Activated CD4-positive, alpha-beta T cell treated with anti-CD3 and anti-CD28 coated beads, Interleukin-2, amount 50 U/mL, for 24 hours (primary cell): ENCODE measurements around the gene PCDHAC1.
"Not testable (repeated sequence)": the region's sequence is repeated elsewhere in the genome, so short reads cannot be mapped to it uniquely, and the experiment has no call there.

Experiments
- DNase-seq, 2 donors: peaks; one replicate each; pipeline ENCODE4 v3.0.0-alpha.2; 2020; ENCODE audit warnings: low read depth in 1 of 2, low spot score in 1 of 2

Gene PCDHAC1

DNA sequence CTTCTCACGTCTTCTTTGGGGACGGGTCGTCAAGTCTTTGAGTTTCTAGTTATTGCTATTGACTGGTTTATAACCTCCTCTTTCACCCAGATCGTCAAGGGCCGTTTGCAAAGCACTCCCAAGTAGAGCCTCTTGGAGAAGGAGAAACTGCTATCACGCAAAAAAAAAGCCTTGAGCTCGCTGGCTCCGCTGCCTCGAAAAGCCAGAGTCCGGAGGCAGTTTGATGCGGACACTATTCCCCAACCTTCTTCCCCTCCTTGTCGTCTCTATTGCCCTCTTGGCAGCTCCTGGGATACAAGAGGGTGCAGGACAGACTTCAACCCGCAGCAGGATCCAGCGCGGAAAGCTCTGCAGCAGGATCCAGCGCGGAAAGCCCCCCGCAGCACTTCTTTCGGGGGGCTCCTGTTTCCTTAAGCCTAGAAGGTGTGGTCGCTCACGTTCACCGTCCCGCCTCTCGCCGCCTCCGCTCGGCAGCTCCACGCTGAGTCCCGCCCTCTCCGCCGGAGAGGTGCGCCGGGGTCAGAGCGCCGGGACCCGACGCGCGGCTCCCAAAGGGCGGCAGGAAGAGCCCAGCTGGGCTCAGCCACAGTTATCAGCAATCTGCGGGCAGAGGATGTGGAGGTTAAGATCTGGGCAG is at the start of gene PCDHAC1:
PCDHAC1 (plus strand) TSS at position 494 of the 637 bp plus-strand sequence. CDS start 594 bp downstream, outside the sequence.
- DNase-seq, result no peak

DNA sequence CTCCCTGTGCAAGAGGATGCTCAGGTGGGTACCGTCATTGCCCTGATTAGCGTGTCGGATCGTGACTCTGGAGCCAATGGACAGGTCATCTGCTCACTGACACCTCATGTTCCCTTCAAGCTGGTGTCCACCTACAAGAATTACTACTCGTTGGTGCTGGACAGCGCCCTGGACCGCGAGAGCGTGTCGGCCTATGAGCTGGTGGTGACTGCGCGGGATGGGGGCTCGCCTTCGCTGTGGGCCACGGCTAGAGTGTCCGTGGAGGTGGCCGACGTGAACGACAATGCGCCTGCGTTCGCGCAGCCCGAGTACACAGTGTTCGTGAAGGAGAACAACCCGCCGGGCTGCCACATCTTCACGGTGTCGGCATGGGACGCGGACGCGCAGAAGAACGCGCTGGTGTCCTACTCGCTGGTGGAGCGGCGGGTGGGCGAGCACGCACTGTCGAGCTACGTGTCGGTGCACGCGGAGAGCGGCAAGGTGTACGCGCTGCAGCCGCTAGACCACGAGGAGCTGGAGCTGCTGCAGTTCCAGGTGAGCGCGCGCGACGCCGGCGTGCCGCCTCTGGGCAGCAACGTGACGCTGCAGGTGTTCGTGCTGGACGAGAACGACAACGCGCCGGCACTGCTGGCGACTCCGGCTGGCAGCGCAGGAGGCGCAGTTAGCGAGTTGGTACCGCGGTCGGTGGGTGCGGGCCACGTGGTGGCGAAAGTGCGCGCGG is 49.4 kb upstream of the PCDHAC1 start:
- not testable (repeated sequence) for DNase-seq

- no peak for DNase-seq
Measured at GRCh38 chr5:140877262-140877581, 48.9 kb upstream of the PCDHAC1 start.

DNA sequence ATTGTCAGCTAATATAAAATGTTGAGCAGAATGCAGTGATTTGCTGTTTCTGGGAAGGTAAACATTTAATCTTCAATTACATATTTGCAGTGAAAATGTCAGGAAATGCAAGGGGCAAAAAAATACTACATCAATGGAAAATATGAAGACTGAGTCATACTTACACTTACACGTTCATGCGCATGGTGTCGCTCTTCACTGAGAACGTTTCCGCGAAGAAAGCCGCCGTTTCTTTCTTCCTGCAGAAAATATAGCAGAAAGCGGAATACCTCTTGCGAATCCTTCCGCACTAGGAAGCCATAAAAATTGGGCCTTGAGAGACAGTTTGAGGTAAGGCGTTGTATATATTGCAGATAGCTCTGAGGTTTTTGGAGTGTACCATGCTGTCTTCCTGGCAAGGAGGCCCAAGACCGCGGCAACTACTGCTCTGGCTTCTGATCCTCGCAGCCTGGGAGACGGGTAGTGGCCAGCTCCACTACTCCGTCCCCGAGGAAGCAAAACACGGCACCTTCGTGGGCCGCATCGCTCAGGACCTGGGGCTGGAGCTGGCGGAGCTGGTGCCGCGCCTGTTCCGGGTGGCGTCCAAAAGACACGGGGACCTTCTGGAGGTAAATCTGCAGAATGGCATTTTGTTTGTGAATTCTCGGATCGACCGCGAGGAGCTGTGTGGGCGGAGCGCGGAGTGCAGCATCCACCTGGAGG is 44.1 kb upstream of the PCDHAC1 start, which contains the start of gene PCDHA13:
PCDHA13 (plus strand) TSS at position 236 of the 702 bp plus-strand sequence; CDS start at position 381, 145 bp downstream.
- DNase-seq, result no peak

- DNase-seq, result no peak
Measured at GRCh38 chr5:140882591-140882899, 43.6 kb upstream of the PCDHAC1 start.

DNA sequence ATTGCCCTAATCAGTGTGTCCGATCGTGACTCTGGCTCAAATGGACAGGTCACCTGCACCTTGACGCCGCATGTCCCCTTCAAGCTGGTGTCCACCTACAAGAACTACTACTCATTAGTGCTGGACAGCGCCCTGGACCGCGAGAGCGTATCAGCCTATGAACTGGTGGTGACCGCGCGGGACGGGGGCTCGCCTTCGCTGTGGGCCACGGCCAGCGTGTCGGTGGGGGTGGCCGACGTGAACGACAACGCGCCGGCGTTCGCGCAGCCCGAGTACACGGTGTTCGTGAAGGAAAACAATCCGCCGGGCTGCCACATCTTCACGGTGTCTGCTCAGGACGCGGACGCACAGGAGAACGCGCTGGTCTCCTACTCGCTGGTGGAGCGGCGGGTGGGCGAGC is 42.7 kb upstream of the PCDHAC1 start:
- no peak for DNase-seq

DNA sequence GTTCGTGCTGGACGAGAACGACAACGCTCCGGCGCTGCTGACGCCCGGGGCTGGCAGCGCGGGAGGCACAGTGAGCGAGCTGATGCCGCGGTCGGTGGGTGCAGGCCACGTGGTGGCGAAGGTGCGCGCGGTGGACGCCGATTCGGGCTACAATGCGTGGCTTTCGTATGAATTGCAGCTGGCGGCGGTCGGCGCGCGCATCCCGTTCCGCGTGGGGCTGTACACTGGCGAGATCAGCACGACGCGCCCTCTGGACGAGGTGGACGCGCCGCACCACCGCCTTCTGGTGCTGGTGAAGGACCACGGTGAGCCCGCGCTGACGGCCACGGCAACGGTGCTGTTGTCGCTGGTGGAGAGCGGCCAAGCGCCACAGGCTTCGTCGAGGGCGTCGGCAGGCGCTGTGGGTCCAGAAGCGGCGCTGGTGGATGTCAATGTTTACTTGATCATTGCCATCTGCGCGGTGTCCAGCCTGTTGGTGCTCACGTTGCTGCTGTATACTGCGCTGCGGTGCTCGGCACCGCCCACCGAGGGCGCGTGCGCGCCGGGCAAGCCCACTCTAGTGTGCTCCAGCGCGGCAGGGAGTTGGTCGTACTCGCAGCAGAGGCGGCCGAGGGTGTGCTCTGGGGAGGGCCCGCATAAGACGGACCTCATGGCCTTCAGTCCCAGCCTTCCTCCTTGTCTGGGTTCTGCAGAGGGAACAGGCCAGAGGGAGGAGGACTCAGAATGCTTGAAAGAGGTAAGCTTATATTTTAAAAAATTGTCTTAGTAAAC is 42.0 kb upstream of the PCDHAC1 start:
- no peak for DNase-seq

- DNase-seq, result no peak
Measured at GRCh38 chr5:140916325-140916724, 9.8 kb upstream of the PCDHAC1 start.

DNA sequence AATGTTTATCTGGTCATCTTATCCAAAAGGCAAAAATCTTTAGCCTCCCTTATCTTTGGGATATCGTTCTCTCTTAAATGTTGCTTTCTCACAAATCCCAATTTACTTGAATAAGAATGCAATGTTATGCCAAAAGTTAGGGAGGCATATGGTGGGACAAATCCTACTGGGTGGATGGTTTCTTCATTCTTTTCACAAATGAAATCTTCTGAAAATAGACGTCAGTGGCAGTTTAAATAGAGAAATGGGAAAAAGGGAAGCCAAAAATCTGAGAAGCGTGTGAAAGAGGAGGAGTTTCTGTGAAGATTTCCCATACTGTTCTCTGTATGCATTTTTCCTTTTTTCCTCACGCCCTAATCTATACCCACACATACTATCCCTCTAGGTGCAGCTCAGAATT is 2.5 kb upstream of the PCDHAC1 start:
- DNase-seq, result no peak

DNA sequence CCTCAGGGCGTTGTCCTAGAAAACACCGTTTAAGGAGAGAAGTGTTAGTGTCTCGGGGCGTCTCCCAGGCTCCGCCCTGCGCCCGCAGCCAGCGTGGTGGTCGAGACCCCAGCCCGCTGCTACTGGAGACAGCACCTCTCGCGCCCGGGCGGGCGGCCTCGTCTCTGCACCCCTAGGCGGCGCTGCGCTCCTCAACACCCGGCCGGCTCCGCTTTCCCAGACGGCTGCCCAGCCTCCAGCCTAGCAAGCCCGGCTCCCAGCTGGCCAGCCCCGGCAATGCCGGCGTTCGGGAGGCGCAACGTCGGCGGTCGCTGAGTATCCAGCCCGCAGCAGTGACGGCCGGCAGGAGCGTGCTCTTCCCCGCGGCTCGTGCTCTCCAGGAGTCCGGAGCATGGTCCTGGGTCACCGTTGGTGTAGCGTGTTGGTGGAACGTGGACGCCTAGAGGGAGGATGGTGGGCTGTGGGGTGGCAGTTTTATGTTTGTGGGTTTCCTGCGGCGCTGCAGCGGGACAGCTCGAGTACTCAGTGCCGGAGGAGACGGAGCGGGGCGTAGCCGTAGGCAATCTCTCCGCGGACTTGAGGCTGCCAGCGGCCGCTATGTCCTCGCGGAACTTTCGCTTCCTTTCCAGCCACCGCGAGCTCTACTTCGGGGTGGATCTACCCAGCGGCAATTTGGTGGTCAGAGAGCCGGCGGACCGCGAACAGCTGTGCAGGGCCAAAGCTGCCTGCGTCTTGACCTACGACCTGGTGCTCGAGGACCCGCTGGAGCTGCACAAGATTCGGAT is 536 bp downstream of the PCDHAC1 start:
- DNase-seq, result no peak

- DNase-seq, result no peak
Measured at GRCh38 chr5:140927228-140927573, 1.1 kb downstream of the PCDHAC1 start.

- DNase-seq, result no peak
Measured at GRCh38 chr5:140934964-140935606, 9.0 kb downstream of the PCDHAC1 start.

- no peak for DNase-seq
Measured at GRCh38 chr5:140946578-140946977, 20.5 kb downstream of the PCDHAC1 start.

- no peak for DNase-seq
Measured at GRCh38 chr5:140951636-140952035, 25.5 kb downstream of the PCDHAC1 start.

- no peak for DNase-seq
Measured at GRCh38 chr5:140953234-140953633, 27.1 kb downstream of the PCDHAC1 start.

DNA sequence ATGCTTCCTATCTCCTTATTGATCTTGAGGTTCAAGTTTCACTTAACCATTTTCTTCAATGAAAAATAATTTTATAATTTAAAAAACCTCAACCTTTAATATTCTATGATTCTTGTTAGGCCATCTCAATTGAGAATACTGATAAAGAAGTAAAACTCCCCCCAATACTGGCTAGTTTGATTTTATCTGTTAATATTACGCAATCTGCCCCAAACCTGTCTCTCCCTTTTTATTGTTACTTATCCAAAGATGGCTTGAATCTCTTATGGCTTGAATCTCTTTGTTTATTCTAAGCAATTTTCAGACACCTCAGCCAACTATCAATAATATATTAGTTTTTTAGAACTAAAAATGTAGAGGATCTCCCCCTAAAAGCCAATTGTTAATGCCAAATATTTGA is 36.1 kb downstream of the PCDHAC1 start:
- DNase-seq, result no peak

- no peak for DNase-seq
Measured at GRCh38 chr5:140964356-140964755, 38.3 kb downstream of the PCDHAC1 start.

- no peak for DNase-seq
Measured at GRCh38 chr5:140965905-140966292, 39.8 kb downstream of the PCDHAC1 start.

DNA sequence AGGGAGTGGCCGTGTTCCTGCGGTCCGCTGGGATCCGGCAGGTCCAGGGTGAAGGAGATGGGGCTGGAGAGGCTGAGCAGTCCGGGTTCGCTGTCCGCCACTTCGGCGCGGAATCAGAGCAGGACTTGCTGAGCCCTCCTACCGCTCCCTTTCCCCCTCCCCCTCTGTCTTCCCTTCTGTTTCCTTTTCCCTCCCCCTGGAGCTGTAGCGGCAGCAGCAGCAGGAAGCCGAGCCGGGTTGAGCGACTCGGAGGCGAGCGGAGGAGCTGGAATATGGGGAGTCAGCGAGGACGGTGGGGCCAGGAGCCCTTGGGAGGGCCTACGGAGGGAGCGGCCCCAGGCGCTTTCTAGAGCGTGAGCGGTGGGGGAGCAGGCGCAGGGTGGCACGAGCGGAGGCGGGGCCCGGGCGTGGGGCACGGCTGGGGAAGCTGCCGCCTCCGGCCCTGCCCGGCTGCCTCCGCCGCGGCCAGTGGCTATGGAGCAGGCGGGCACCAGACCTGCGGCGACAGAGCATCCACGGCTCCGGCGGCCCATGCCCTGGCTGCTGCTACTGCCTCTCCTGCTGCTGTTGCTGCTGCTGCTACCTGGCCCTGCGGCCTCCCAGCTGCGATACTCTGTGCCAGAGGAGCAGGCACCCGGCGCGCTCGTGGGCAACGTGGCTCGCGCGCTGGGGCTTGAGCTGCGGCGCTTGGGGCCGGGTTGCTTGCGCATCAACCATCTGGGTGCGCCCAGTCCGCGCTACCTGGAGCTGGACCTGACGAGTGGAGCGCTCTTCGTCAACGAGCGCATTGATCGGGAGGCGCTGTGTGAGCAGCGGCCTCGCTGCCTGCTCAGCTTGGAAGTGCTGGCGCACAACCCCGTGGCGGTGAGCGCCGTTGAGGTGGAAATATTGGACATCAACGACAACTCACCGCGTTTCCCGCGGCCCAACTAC is 40.5 kb downstream of the PCDHAC1 start, which contains the start of gene PCDHAC2:
PCDHAC2 (plus strand) TSS at position 184 of the 933 bp plus-strand sequence; CDS start at position 475, 291 bp downstream.
- no peak for DNase-seq
